Activated naive CD4-positive, alpha-beta T cell (primary cell): ENCODE measurements around the gene OR52B2.
"Not testable (repeated sequence)": the region's sequence is repeated elsewhere in the genome, so short reads cannot be mapped to it uniquely, and the experiment has no call there.

Experiments used
- DNase-seq, 4 experiments: peaks; one replicate each; lab custom pipeline; 2025; lab: John Stamatoyannopoulos, UW

Gene OR52B2

DNA sequence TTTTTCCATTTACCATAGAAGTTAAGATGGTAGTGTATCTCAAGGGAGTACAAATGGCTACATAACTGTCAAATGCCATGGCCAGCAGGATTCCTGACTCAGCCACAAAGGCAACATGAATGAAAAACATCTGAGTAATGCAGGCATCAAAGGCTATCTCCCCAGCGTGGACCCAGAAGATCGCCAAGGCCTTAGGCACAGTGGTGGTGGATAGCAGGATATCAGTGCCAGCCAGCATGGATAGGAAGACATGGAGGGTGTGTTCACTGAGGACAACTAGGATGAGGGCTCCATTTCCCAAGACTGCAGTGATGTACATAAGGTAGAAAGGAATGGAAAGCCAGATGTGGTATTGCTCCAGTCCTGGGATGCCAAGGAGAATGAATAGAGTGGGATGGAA, 18.0 kb downstream of the OR52B2 start:
- DNase-seq, result no peak

DNA sequence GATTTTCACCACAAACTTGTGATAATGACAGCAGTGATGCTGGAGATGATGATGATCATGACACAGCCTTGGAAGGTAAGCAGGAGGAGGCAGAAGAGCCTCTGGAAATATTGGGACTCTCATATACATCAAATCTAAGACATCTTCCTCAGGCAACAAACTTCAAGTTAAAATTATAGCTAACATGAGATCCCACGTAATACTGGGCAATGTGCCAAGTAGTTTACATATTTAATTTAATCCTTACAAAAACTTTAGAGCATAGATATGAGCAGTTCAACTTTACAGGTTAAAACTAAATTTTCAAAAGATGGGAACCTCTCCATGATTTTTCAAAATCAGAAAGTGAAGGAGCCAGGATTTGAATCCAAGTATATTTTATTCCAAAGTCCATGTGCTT, 19.0 kb downstream of the OR52B2 start:
- no peak for DNase-seq

DNA sequence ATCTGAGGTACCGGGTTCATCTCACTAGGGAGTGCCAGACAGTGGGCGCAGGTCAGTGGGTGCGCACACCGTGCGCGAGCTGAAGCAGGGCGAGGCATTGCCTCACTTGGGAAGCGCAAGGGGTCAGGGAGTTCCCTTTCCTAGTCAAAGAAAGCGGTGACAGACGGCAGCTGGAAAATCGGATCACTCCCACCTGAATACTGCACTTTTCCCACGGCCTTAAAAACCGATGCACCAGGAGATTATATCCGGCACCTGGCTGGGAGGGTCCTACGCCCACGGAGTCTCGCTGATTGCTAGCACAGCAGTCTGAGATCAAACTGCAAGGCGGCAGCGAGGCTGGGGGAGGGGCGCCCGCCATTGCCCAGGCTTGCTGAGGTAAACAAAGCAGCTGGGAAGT, 26.4 kb downstream of the OR52B2 start:
- not testable (repeated sequence) for DNase-seq

DNA sequence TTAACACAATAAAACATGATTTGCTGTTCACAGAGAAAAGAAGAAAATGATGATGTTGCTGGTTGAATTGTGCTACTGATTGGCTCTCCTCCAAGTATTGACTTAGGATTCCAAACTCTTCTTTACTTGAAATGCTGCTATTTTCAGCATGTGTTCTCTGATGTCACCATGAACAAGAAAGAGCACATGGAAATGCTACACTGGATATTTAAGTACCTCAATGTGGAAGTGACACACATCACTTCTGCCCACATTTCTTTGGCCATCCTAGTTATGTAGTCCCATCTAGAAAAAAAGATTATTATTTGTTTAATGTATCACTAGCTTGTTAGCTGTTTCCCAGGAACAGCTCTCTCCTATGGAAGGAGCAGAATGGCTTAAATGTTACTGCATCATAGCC, 27.2 kb downstream of the OR52B2 start:
- DNase-seq, result no peak

DNA sequence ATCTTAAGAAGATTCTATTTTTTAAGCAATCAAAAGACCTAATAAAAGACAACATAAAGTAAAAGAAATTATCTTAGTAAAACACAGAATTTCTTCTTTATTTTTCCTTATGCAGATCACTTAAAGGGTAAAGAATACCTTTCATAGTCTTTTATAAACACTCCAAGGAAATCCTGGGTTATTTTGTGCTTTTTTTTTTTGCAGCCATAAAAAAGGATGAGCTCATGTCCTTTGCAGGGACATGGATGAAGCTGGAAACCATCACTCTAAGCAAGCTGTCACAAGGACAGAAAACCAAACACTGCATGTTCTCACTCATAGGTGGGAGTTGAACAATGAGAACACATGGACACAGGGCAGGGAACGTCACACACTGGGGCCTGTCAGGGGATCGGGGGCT, 34.2 kb downstream of the OR52B2 start:
- not testable (repeated sequence) for DNase-seq

DNA sequence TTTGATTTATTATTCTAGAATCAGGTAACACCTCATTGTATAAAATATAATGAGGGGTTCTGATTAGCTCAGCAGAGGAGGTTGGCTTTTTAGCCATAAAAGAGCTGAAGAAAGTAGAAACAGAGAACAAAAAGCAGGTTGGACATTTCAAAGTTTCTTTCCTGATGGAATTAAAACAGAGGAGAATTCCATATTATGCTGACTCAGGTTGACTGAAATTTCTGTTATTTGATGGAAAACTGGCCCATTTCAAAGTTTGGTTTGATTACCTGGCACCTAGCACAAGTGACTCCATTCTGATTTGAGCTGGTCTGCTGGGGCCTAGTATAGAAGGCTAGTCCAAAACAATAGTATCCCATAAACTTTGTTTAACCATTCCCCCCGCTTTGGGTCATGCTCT, 37.7 kb downstream of the OR52B2 start:
- no peak for DNase-seq

DNA sequence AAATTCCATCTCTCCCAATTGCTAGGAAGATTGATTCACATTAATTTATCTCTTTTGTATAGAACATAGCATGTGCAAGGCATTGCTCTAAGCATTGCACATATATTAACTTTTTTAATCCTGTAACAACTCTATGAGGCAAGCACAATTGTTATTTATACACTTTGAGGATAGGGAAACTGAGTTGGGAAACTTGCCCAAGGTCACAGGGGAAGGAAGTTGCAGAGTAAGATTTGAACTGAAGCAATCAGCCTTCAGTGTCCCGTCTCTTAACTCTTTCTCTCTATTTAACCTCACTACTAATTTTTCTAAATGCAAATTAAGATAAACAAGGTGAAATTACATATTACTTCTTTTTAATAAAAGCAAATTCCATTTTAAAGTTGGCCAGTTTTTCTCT, 40.5 kb downstream of the OR52B2 start:
- no peak for DNase-seq

DNA sequence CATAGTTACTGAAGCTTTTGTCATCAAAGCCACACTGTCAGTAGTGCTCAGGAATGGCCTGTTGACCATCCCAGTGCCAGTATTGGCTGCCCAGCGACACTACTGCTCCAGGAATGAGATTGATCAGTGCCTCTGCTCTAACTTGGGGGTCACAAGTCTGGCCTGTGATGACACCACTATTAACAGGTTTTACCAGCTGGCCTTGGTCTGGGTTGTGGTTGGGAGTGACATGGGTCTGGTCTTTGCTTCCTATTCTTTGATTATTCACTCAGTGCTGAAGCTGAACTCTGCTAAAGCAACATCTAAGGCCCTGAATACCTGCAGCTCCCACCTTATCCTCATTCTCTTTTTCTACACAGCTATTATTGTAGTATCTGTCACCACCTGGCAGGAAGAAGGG, 41.1 kb downstream of the OR52B2 start:
- DNase-seq, result no peak

DNA sequence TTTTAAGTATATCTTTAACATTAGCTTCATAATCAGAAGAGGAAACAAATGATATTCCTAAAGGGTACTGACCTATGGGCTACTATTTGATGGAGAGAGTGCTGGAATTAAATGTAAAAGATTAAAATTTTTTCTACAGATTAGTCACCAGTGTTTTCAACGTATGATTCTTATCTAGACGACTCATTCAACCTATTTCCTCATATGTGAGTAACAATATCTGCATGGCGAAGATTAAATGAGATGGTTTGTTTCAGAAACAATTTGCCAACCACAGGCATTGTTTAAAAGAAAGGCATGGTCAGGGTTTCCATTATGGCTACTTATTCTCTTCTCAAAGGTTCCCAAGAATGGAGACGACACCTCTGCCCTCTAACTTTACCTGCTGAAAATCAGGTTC, 42.2 kb downstream of the OR52B2 start:
- DNase-seq, result no peak

DNA sequence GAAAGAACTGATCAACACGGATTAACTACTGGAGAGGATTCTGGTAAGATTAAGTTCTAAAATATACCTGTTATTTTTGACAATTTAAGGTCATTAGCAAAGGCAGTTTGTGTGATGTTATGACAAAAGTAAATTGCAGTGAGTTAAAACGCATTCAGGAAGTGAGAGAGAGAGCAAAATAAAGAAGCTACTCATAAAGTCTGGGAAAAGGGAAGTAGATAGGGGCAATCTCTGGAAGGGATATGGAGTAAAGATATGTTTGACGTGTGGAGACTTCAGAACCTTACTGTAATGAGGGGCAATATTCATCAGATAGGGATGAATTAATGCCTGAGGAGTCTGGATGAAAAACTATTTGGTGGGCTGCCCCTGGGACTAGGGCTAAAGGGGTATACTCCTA, 45.9 kb downstream of the OR52B2 start:
- no peak for DNase-seq
